Cardiac septum (tissue), 1 donor: Measurements from ENCODE around the gene CHERP. TPM values are rescaled to one million over a fixed set of nuclear protein-coding genes. Genes with fewer than 3 reads are reported as not detected.
A peak's percentile ranks its signal among the peaks of the same experiment; 100 is the strongest.

Experiments used
- DNase-seq: peaks from one replicate; pipeline ENCODE4 v3.0.0-alpha.2; 2020; ENCODE audit warnings: low spot score
- intact Hi-C: fragments of 100-400 bp; cut with DNase I; formaldehyde crosslinking; loops from one replicate; pipeline ENCODE4 v1.14.0; 2022
- total RNA-seq: library from RNA; stranded (reverse); fragmentation: NEBNext Ultra II Directional; extraction: Animal tissue kit (Norgen Biotek cat#: 25700); gene quantifications from one replicate; pipeline ENCODE4 v1.2.1, GENCODE V29; 2021
- donor health status: DM: no; HTN: no; CAD: no.

CHERP gene
- total RNA-seq, 1 donor from 2014 or later, result 23.7 TPM

- DNase-seq, result no peak
- intact Hi-C loops, result no loop called here
Observed at GRCh38 chr19:16579381-16579780, 37.1 kb upstream of the CHERP start.

- intact Hi-C loops, result no loop called here
- DNase-seq, result no peak
Observed at GRCh38 chr19:16577531-16577985, 35.3 kb upstream of the CHERP start.

DNA sequence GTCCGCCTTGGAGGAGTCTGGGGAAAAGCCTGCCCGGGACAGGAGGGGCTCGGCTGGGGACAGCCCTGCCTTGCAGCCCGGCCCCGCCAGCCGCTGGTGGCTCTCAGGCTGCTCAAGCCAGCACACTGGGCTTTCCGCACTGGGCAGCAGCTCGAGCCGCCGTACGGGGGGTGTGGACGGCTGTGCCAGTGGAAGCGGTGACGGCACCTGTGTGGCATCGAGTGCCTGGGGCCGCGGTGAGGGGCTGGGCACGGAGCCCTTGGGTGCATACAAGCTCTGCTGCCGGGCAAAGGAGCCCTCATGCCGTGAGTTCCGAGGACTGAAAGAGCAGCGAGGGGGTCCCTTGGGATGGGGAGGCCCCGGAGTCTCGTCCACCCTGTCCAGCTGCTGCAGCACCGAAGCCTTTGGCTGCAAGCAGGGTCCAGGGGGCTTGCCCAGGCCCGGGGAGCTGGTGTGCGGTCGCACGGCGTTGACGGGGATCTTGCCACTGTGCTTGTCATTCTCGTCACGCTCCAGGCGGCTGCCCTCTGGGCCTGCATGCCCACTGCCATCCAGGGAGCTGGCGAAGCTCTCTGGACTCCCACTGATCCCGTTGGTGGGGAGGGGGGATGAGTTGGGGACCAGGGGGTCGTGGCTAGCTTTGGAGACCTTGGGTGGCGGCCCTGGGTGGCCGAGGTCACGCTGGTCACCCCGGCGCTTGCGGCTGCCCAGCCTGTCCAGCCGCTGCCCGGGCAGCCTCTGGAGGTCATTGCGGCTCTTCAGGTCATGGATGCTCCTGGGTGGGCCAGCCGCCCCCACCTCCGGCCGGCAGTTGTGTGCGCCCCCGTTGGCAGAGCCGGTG is 34.7 kb upstream of the CHERP start:
- no peak for DNase-seq
- intact Hi-C loops, result no loop called here

DNA sequence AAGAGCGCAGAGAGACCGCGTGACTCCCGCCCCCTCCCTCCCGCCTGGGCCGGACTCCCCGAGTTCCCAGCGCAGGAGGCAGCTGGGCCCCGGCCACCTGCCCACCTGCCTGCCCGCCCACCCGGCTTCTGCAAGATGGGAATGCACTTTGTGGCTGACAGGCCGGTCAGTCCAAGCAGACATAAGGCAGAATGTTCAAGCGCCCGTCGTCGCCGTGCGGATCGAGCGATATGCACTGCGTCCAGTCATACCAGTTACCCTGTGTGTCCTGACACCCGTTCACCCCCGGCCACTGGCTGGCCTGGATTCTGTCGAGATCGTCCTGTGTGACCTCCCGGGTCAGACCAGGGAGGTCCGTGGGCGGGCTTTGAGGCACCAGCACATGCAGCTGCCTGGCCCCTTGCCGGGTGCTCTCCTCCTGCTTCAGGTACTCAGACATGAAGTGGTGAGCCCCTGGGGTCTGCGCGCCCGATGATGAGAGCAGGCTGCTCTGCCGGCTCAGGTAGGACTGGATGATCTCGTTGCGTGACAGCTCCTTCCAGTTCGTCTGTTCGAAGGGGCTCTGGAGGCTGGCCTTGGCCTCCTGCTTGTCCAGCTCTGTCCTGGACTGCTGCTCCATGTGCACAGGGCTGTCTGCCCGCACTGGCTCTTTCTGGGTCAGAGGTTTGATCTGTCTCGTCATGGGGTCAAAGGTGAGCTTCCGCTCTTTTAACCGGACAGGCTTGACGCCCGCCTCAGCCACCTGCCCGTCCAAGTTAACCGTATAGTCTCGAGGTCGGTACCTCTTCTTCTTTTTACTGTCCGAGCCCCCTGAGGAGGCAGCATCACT is 33.8 kb upstream of the CHERP start:
- DNase-seq, result no peak
- intact Hi-C loops, result no loop called here

- intact Hi-C loops, result no loop called here
- no peak for DNase-seq
Observed at GRCh38 chr19:16575282-16575681, 33.0 kb upstream of the CHERP start.

GRCh38 chr19:16573925-16574324 is 31.7 kb upstream of the CHERP start:
- intact Hi-C loops, result loop anchor here (2.0 kb wide), 2 partner anchors 31 to 55 kb away; partner anchors contain the start of genes CHERP and MED26
- no peak for DNase-seq

GRCh38 chr19:16573296-16573695 is 31.1 kb upstream of the CHERP start:
- DNase-seq, result no peak
- intact Hi-C loops, result loop anchor here (2.0 kb wide), 2 partner anchors 30 to 56 kb away; partner anchors contain the start of genes CHERP and MED26

- peak; percentile 98 for DNase-seq
- intact Hi-C loops, result loop anchor here (1.0 to 2.0 kb wide), 3 partner anchors 12 to 56 kb away; partner anchors contain the start of genes CHERP and MED26
Observed at GRCh38 chr19:16572332-16573211, 30.3 kb upstream of the CHERP start, which contains the start of gene SLC35E1. Gene SLC35E1, minus strand, starts transcription at chr19:16572415. Its CDS starts 51 bp downstream, at chr19:16572364.

DNA sequence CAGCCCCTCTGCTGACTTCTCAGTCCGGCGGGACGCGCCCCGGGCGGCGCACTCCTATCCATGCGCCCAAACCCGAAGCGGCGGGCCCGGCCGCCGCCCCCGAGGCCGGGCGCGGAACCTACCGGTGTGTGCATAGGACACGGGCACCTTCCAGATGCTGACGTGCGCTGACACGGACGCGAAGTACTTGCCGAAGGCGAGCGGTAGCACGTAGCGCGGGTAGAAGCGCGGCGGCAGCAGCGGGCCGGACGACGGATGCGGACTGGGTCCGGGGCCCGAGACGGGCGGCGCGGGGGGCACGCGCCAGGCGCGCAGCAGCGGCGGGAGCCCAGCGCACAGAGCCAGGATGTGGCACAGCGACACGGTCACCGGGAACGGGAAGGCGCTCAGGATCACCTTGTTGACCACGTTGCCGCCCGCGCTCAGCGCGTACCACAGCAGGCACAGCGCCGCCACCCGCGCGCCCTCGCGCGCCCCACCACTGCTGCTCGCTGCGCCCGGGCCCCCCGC is 29.6 kb upstream of the CHERP start:
- DNase-seq, result no peak
- intact Hi-C loops, result loop anchor here (1.0 to 2.0 kb wide), 3 partner anchors 12 to 57 kb away; partner anchors contain the start of genes CHERP and MED26

DNA sequence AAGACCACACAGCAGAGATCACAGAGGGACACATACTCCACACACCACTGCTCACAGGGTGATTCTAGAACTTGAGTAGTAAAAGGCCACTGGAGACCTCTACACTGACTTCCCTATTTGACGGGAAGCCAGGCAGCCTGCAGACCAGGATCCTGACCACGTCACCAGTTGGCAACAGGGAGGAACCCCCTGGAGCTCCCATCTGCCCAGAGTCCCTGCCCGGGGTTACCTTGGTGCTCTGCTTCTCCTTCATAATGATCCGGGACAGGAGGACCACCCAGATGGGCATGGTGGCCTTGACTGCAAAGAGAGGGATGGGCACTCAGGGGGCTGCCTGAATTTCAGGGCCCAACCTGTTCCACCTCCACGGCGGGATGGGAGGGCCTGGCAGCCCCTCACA is 29.0 kb upstream of the CHERP start:
- intact Hi-C loops, result no loop called here
- no peak for DNase-seq

- intact Hi-C loops, result no loop called here
Observed at GRCh38 chr19:16569609-16570320, 27.5 kb upstream of the CHERP start.

GRCh38 chr19:16566702-16567101 is 24.5 kb upstream of the CHERP start:
- intact Hi-C loops, result no loop called here
- DNase-seq, result no peak

More at GRCh38 chr19:16569609-16570320, 27.5 kb upstream of the CHERP start:
- DNase-seq, result no peak

DNA sequence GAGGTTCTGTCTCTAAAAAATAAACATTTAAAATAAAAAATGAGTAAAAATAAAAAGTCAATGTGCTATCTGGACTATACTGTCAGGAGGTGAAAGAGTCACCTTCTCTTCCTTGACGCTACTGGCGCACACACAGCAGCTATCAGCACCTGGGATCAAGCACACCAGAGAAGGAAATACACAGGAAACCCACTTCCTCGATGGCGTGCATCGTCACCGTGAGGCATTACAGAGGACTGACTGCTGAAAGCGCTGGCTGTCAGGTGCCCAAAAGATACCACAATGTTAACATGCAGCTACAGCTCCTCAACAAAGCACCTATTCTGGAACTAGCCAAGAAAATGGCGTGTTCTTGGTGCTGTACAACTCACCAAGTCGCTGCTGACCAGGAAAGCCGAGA is 23.9 kb upstream of the CHERP start:
- intact Hi-C loops, result no loop called here
- no peak for DNase-seq

GRCh38 chr19:16564842-16565241 is 22.6 kb upstream of the CHERP start:
- no peak for DNase-seq

DNA sequence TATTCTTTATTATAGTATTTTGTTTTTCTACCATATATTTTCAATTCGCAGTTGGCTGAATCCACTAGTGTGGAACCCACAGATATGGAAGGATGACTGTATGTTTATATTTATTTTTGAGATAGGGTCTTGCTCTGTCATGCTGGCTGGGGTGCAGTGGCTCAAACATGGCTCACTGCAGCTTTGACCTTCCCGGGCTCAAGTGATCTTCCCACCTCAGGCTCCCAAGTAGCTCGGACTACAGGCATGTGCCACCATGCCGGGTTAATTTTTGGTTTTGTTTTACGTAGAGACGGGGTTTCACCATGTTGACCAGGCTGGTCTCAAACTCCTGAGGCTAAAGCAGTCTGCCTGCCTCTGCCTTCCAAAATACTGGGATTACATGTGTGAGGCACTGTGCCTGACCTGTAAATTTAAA is 20.4 kb upstream of the CHERP start:
- DNase-seq, result no peak
- intact Hi-C loops, result no loop called here

More at GRCh38 chr19:16564842-16565241, 22.6 kb upstream of the CHERP start:
- intact Hi-C loops, result no loop called here

GRCh38 chr19:16561382-16561781 is 19.1 kb upstream of the CHERP start:
- intact Hi-C loops, result no loop called here
- no peak for DNase-seq

DNA sequence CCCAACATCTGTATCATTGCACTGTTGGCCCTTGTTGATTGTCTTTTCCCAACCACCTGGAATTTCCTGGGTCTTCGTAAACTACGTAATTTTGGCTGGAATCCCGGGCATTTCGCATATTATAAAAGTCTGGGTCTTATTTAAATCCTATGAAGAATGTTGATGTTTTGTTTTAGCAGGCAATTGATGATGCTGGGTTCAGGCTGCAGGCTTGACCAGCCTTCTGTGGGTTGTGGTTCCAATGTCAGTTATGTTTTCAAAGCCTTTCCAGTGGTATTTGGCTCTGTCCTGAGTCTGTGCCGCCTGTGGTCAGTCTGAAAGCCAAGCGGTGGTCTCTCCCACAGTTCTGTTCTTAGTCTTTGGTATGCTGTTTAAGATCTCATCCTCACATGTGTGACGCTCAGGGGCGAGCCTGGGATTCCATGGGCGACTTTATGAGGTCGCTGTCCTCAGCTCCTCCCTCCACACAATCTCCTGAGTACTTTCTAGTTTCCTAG is 17.6 kb upstream of the CHERP start:
- intact Hi-C loops, result no loop called here
- DNase-seq, result no peak

- intact Hi-C loops, result no loop called here
- DNase-seq, result no peak
Observed at GRCh38 chr19:16554776-16555175, 12.5 kb upstream of the CHERP start.
